Caco-2 (cell line): ENCODE data around the gene CHST2. TPM values are rescaled to one million over a fixed set of nuclear protein-coding genes. Genes with fewer than 3 reads are reported as not detected.

Source experiments
- BruUV-seq: library from RNA; stranded (reverse); fragments of 400-500 nt; replicated peaks from 2 replicates; lab custom pipeline; 2021; lab: Mats Ljungman, UMichigan
- CTCF ChIA-PET: fragments of 300-600 bp; sonication (Branson Sonifier 250); formaldehyde crosslinking; loops from one replicate; lab custom pipeline; 2022; ENCODE audit warnings: antibody characterized with exemption; lab: Charles Lee
- POLR2A ChIA-PET: fragments of 300-600 bp; sonication (Branson Sonifier 250); formaldehyde crosslinking; loops from one replicate; lab custom pipeline; 2022; ENCODE audit warnings: antibody characterized with exemption; lab: Charles Lee
- DNase-seq, 2 experiments: peaks; one replicate each; pipeline versions ENCODE4 v3.0.0 to v3.0.0-alpha.2; 2020 to 2022
- H3K27me3 ChIP-seq: replicated peaks from 2 replicates; pipeline ENCODE4 v1.6.0; 2011; ENCODE audit warnings: low read length; ENCODE audit not compliant: control insufficient read depth, insufficient read depth
- H3K36me3 ChIP-seq: 2 replicates; pipeline ENCODE4 v1.5.1; 2011; ENCODE audit warnings: low read length; ENCODE audit not compliant: control insufficient read depth, insufficient read depth
- H3K4me1 ChIP-seq: fragments of 250-450 bp; sonication (Bioruptor Pico); 2 replicates; pipeline ENCODE4 v1.5.1; 2020; ENCODE audit warnings: mild to moderate bottlenecking
- H3K4me3 ChIP-seq: 2 replicates; pipeline ENCODE4 v1.5.1; 2011; ENCODE audit warnings: low read depth, mild to moderate bottlenecking, control low read depth, low read length
- H3K9me3 ChIP-seq: fragments of 250-450 bp; sonication (Bioruptor Pico); 2 replicates; pipeline ENCODE4 v1.5.1; 2020; ENCODE audit warnings: mild to moderate bottlenecking, moderate library complexity
- H3K27ac Mint-ChIP-seq: one replicate; pipeline ENCODE4 v1.8.0; 2022; ENCODE audit warnings: mixed read lengths; ENCODE audit not compliant: unreplicated experiment
- H3K27me3 Mint-ChIP-seq: one replicate; pipeline ENCODE4 v1.8.0; 2022; ENCODE audit warnings: mixed read lengths; ENCODE audit not compliant: insufficient read depth, unreplicated experiment
- H3K36me3 Mint-ChIP-seq: one replicate; pipeline ENCODE4 v1.8.0; 2022; ENCODE audit warnings: mild to moderate bottlenecking, mixed read lengths; ENCODE audit not compliant: insufficient read depth, unreplicated experiment
- H3K4me1 Mint-ChIP-seq: one replicate; pipeline ENCODE4 v1.8.0; 2022; ENCODE audit warnings: low read depth, mixed read lengths; ENCODE audit not compliant: unreplicated experiment
- H3K4me3 Mint-ChIP-seq: one replicate; pipeline ENCODE4 v1.8.0; 2022; ENCODE audit warnings: mild to moderate bottlenecking, moderate library complexity, mixed read lengths; ENCODE audit not compliant: unreplicated experiment
- H3K9me3 Mint-ChIP-seq: one replicate; pipeline ENCODE4 v1.8.0; 2022; ENCODE audit warnings: mixed read lengths; ENCODE audit not compliant: unreplicated experiment
- intact Hi-C: fragments of 100-400 bp; cut with micrococcal nuclease; formaldehyde crosslinking; loops from one replicate; pipeline ENCODE4 v1.10.0; 2022; ENCODE audit not compliant: unreplicated experiment
- total RNA-seq: library from RNA; stranded (reverse); gene quantifications from 2 replicates; pipeline ENCODE4 v1.2.3, GENCODE V29; 2022
- TF ChIP-seq, protein P1 (sequence below), 2 experiments: fragments of 200-600 bp in 1 of 2; IDR thresholded peaks; 1 replicate in 1 of 2; 2 replicates in 1 of 2; pipeline versions ENCODE4 v1.5.1 to v1.8.0; 2011 to 2022; ENCODE audit warnings: antibody characterized with exemption in 1 of 2, control low read depth in 1 of 2, inconsistent platforms in 1 of 2, low read depth in 1 of 2, low read length in 1 of 2, mild to moderate bottlenecking in 1 of 2, moderate library complexity in 1 of 2; ENCODE audit not compliant: insufficient read depth in 1 of 2, severe bottlenecking in 1 of 2, unreplicated experiment in 1 of 2

CHST2 gene
- total RNA-seq, 1 experiment from 2014 or later, result not detected

DNA sequence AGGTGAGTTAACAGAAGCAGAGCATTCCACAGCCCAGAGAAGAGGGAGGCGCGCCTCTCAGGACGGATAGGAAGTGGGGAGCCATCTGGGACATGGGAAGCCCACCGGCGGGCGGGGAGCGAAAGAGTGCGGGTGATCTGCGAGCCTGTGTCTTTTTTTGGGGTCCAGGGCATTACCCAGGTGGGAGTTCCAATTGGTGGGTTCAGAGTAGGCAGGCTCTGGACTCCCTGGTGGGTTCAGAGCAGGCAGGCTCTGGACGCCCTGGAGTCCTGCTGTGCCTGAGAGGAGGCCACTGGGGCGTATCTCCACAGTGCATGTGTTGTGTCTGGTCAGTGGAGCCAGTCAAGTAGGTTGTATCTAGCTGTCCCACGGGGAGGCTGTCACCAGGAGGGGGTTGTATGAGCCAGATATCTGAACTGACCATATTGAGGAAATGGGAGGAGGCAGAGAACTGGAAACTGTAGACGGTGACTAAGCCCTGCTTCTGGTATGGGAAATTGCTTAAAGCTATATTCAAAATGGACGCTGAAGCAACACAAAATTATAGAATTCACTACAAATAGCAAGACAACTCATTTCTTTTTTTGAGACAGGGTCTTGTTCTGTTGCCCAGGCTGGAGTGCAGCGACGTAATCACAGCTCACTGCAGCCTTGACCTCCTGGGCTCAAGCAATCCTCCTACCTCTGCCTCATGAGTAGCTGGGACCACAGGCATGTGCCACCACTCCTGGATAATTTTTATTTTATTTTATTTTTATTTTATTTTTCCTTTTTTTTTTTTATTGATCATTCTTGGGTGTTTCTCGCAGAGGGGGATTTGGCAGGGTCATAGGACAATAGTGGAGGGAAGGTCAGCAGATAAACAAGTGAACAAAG lies 34.5 kb upstream of the CHST2 start:
- no peaks in the 10 kb centered on the region for H3K27me3 ChIP-seq
- Mint-ChIP-seq H3K4me3 (no peak overlapping the region), H3K4me1 (no peaks in the 10 kb centered on the region), H3K9me3 (no peaks in the 10 kb centered on the region), H3K27ac (no peak overlapping the region), H3K27me3 (peaks cover 18% of the 10 kb centered on the region), H3K36me3 (no peaks in the 10 kb centered on the region)
- H3K4me3 ChIP-seq, result no peak overlapping the region
- no TSS peak for BruUV-seq
- intact Hi-C loops, result no loop called here
- CTCF ChIA-PET, result no interaction called here
- POLR2A ChIA-PET, result no interaction called here
- H3K4me1 ChIP-seq, result no peaks in the 10 kb centered on the region
- TF ChIP-seq, protein P1, sequence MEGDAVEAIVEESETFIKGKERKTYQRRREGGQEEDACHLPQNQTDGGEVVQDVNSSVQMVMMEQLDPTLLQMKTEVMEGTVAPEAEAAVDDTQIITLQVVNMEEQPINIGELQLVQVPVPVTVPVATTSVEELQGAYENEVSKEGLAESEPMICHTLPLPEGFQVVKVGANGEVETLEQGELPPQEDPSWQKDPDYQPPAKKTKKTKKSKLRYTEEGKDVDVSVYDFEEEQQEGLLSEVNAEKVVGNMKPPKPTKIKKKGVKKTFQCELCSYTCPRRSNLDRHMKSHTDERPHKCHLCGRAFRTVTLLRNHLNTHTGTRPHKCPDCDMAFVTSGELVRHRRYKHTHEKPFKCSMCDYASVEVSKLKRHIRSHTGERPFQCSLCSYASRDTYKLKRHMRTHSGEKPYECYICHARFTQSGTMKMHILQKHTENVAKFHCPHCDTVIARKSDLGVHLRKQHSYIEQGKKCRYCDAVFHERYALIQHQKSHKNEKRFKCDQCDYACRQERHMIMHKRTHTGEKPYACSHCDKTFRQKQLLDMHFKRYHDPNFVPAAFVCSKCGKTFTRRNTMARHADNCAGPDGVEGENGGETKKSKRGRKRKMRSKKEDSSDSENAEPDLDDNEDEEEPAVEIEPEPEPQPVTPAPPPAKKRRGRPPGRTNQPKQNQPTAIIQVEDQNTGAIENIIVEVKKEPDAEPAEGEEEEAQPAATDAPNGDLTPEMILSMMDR (IDR thresholded peaks at IDR 0.05; ENCODE audit: insufficient read depth in 1 of 2, low read depth in 1 of 2, low read length in 1 of 2, severe bottlenecking in 1 of 2, unreplicated experiment in 1 of 2), result no peak
- H3K9me3 ChIP-seq, result no peaks in the 10 kb centered on the region
- no peaks in the 10 kb centered on the region for H3K36me3 ChIP-seq
- no peak for DNase-seq

DNA sequence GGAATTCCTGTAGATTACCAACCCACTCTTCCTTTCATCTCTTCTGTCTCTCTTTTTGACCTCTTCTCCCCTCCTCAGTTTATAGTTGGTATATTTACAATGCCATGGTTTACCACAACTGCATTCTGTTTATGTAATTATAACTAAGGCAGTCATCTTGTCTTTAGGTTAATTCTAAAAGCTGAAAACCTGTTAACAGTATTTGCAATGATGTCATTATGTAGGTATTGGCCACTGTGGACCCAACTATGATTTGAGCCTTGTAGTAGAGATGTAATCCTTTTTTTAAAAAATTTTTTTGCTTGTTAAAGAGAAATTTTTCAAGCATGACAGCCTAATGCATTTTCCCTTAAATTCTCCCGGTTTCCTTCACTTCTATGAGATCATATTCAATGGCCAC lies 30.7 kb upstream of the CHST2 start:
- H3K9me3 Mint-ChIP-seq, result no peaks in the 10 kb centered on the region
- H3K4me1 ChIP-seq, result no peaks in the 10 kb centered on the region
- ChIA-PET POLR2A (no interaction called here), CTCF (no interaction called here)
- H3K4me3 Mint-ChIP-seq, result no peak overlapping the region
- H3K4me1 Mint-ChIP-seq, result no peaks in the 10 kb centered on the region
- no TSS peak for BruUV-seq
- H3K36me3 ChIP-seq, result no peaks in the 10 kb centered on the region
- no peaks in the 10 kb centered on the region for H3K27me3 ChIP-seq
- no peak overlapping the region for H3K4me3 ChIP-seq
- TF ChIP-seq, protein P1 (IDR thresholded peaks at IDR 0.05; ENCODE audit: insufficient read depth in 1 of 2, low read depth in 1 of 2, low read length in 1 of 2, severe bottlenecking in 1 of 2, unreplicated experiment in 1 of 2), result no peak
- no peaks in the 10 kb centered on the region for H3K9me3 ChIP-seq
- no peak for DNase-seq
- H3K27ac Mint-ChIP-seq, result no peak overlapping the region
- H3K27me3 Mint-ChIP-seq, result peaks cover 6% of the 10 kb centered on the region
- no peaks in the 10 kb centered on the region for H3K36me3 Mint-ChIP-seq
- intact Hi-C loops, result no loop called here

DNA sequence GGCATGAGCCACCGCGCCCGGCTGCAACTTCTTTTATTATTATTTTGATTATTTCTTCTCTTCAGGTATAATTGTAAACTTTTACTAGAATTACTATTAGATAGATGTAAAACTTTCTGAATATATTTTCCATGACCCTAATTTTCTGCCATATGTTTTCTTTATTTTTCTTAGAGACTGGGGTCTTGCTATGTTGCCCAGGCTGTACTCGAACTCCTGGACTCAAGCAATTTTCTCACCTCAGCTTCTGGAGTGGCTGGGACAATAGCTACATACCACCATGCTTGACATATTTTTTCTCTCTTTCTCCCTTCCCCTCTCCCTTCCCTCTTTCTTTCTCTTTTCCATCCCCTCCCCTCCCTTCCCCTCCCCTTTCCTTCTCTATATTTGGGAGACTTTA lies 29.6 kb upstream of the CHST2 start:
- no peaks in the 10 kb centered on the region for H3K4me1 Mint-ChIP-seq
- no peak for DNase-seq
- peaks cover 6% of the 10 kb centered on the region for H3K27me3 Mint-ChIP-seq
- no peak overlapping the region for H3K4me3 ChIP-seq
- no peaks in the 10 kb centered on the region for H3K36me3 ChIP-seq
- intact Hi-C loops, result no loop called here
- CTCF ChIA-PET, result no interaction called here
- H3K9me3 ChIP-seq, result no peaks in the 10 kb centered on the region
- TF ChIP-seq, protein P1 (IDR thresholded peaks at IDR 0.05; ENCODE audit: insufficient read depth in 1 of 2, low read depth in 1 of 2, low read length in 1 of 2, severe bottlenecking in 1 of 2, unreplicated experiment in 1 of 2), result no peak
- no peak overlapping the region for H3K4me3 Mint-ChIP-seq
- no peaks in the 10 kb centered on the region for H3K4me1 ChIP-seq
- no peaks in the 10 kb centered on the region for H3K36me3 Mint-ChIP-seq
- no peak overlapping the region for H3K27ac Mint-ChIP-seq
- no peaks in the 10 kb centered on the region for H3K27me3 ChIP-seq
- BruUV-seq, result no TSS peak
- H3K9me3 Mint-ChIP-seq, result no peaks in the 10 kb centered on the region
- POLR2A ChIA-PET, result no interaction called here
